IPS-18a (cell line): ENCODE results near the gene ERMP1.
"Not testable (repeated sequence)": the region's sequence is repeated elsewhere in the genome, so short reads cannot be mapped to it uniquely, and the experiment has no call there.

Experiments
- H3K27ac ChIP-seq: one replicate; pipeline ENCODE4 v1.5.1; 2013; ENCODE audit warnings: low read length
- H3K27me3 ChIP-seq: one replicate; pipeline ENCODE4 v1.6.1; 2013; ENCODE audit warnings: mild to moderate bottlenecking, low read length; ENCODE audit not compliant: control insufficient read depth, insufficient read depth
- H3K36me3 ChIP-seq: one replicate; pipeline ENCODE4 v1.6.1; 2013; ENCODE audit warnings: low read depth, low read length; ENCODE audit not compliant: control insufficient read depth
- H3K4me1 ChIP-seq: one replicate; pipeline ENCODE4 v1.6.1; 2013; ENCODE audit warnings: low read depth, low read length; ENCODE audit not compliant: control insufficient read depth
- H3K4me3 ChIP-seq: one replicate; pipeline ENCODE4 v1.5.1; 2013; ENCODE audit warnings: low read length
- H3K9ac ChIP-seq: one replicate; pipeline ENCODE4 v1.6.1; 2013; ENCODE audit warnings: mild to moderate bottlenecking, low read length, moderate library complexity
- H3K9me3 ChIP-seq: one replicate; pipeline ENCODE4 v1.6.1; 2013; ENCODE audit warnings: low read depth, low read length; ENCODE audit not compliant: control insufficient read depth

The ERMP1 gene

DNA sequence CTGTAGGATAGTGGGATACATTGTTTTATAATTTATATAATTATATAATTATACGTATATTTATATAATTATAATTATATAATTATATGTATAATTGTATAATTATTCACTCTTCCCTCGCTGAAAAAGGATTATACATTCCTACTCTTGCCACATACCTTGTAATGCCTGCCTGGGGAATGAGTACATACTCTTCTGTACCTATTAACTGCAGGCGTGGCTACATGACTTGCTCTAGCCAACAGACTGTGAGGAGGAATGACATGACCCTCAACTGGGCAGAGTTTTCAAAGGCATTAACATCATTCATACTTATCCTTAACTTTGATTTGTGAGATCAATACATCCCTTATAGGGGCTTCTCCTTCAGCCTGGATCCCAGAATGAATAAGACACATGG is 19.1 kb downstream of the ERMP1 start:
- Histone ChIP-seq H3K9me3 (no peaks in the 10 kb centered on the region), H3K36me3 (peaks cover 11% of the 10 kb centered on the region), H3K4me3 (no peak overlapping the region), H3K27me3 (no peaks in the 10 kb centered on the region), H3K27ac (no peak overlapping the region), H3K4me1 (no peaks in the 10 kb centered on the region), H3K9ac (no peak overlapping the region)

DNA sequence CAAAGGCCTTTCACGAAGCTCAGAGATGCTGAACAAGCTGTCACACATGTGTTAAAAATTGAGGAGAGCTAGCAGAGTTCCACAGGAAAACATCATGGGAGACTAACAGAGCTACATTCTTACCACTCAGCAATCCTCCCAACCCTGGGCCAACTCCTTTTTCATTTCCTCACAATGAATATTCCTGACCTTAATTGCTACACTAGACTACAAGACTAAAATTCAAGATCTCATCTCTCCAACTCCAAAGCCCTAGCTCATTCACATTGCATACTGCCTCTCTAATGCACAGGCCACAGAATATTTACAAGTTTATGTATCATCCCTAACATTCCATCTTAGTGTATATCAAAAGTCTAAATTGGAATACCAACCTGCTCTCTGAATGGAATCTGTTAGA is 21.2 kb downstream of the ERMP1 start:
- Histone ChIP-seq H3K4me3 (no peak overlapping the region), H3K4me1 (no peaks in the 10 kb centered on the region), H3K9ac (no peak overlapping the region), H3K36me3 (peaks cover 11% of the 10 kb centered on the region), H3K9me3 (no peaks in the 10 kb centered on the region), H3K27ac (no peak overlapping the region), H3K27me3 (no peaks in the 10 kb centered on the region)

DNA sequence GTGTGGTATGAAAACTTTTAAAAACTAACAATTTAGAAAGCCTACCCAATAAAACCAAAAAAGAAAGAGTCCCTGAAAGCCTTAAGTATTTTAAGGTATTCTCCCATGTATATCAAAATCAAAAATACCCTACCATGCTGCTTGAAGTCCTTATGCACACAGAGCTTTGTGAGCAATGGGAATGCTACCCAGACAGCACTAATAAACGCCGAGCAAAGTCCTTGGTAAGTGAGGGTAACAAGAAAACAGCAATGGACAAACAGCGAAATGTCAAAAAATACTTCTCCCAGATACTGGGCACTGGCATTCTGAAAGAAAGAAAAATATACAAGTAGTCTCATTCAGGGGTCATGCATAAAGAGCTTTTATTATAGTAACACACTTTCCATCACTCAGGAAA is 27.4 kb downstream of the ERMP1 start:
- Histone ChIP-seq H3K9ac (no peak overlapping the region), H3K4me3 (no peak overlapping the region), H3K36me3 (peaks cover 12% of the 10 kb centered on the region), H3K27ac (no peak overlapping the region), H3K27me3 (no peaks in the 10 kb centered on the region), H3K4me1 (no peaks in the 10 kb centered on the region), H3K9me3 (no peaks in the 10 kb centered on the region)

DNA sequence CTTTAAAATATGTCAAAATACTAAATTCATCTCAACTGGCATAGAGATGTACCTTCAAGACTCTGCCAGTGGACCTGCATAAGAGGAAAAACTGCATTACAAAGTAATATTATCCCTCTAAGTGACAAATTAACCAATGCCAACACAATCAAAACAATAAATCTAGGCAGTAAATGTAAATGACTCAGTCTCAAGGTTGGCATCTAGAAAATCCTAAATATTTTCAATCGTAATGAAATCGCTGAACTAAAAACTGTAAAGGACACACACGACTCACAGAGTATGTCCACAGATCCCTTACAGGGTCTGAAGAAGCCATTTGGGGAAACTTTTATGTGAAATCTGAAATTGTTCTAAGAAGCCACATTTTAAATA is 31.2 kb downstream of the ERMP1 start:
- no peaks in the 10 kb centered on the region for H3K4me1 ChIP-seq
- H3K36me3 ChIP-seq, result peaks cover 5% of the 10 kb centered on the region
- H3K27ac ChIP-seq, result no peak overlapping the region
- no peak overlapping the region for H3K4me3 ChIP-seq
- no peaks in the 10 kb centered on the region for H3K9me3 ChIP-seq
- no peak overlapping the region for H3K9ac ChIP-seq
- no peaks in the 10 kb centered on the region for H3K27me3 ChIP-seq

DNA sequence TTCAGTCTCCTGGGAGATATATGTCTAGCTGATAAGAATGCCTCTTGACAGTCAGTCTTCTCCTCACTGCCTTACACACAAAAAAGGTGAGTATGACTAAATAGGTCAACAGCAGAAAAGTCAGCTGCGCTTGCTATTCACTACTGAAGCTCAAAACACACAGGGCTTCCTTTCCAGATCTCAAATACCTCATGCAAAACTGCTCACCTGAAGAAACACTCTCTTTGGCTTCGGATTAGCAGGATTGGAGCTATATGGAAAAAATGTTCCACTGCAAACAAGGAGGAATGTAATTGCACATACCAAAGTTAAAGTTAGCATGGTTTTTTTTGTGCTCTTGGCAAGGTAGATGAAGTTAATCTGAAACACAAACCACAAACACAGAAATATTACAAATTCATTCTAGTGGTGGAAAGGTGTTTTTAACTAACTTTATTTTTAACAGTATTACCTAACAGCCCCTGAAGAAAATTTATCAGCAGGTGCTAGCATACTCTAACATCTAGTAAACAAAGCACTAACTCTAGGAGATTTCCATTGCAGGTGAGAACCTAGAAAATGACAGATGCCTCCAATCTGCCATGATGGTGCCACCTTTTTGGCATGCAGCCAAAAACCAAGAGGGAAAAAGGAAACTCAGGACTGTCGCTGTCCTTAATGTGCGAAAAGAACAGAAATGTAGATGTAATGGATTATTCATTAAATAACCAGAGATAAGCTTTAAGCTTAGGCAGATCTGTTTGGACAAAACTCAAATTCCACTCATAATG is 31.8 kb downstream of the ERMP1 start:
- no peaks in the 10 kb centered on the region for H3K4me1 ChIP-seq
- H3K9me3 ChIP-seq, result no peaks in the 10 kb centered on the region
- H3K4me3 ChIP-seq, result no peak overlapping the region
- no peaks in the 10 kb centered on the region for H3K27me3 ChIP-seq
- H3K36me3 ChIP-seq, result peaks cover 5% of the 10 kb centered on the region
- no peak overlapping the region for H3K27ac ChIP-seq
- no peak overlapping the region for H3K9ac ChIP-seq

DNA sequence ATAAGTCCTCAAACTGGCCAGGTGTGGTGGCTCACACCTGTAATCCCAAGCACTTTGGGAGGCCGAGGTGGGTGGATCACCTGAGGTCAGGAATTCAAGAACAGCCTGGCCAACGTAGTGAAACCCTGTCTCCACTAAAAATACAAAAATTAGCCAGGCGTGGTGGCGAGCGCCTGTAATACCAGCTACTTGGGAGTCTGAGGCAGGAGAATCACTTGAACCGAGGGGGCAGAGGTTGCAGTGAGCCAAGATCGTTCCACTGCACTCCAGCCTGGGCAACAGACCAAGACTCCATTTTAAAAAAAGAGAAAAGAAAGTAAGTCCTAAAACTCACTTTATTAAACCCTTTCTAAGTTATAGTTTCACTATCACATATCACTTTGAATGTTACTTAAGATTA is 32.5 kb downstream of the ERMP1 start:
- H3K36me3 ChIP-seq, H3K27ac ChIP-seq, H3K9ac ChIP-seq, H3K27me3 ChIP-seq, H3K4me1 ChIP-seq, H3K9me3 ChIP-seq, H3K4me3 ChIP-seq: not testable (repeated sequence)

DNA sequence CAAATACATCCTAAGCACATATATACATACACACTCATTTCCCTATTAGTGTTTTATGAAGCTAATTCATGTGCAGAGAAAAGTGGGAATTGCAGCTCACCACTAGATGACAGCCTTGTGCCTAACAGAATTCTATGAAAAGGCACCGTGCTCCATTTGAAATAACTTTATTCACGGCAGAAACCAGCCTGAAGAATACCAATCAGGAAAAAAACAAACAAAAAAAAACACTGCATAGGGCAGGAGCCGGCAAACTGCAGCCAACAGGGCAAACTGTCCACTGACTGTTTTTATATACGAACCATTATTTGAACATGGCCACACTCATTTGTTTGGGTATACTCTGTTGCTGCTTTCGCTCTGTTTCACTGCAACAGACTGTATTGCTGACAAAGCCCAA is 33.6 kb downstream of the ERMP1 start:
- no peak overlapping the region for H3K9ac ChIP-seq
- H3K9me3 ChIP-seq, result no peaks in the 10 kb centered on the region
- no peaks in the 10 kb centered on the region for H3K27me3 ChIP-seq
- H3K27ac ChIP-seq, result no peak overlapping the region
- H3K36me3 ChIP-seq, result no peaks in the 10 kb centered on the region
- H3K4me1 ChIP-seq, result no peaks in the 10 kb centered on the region
- no peak overlapping the region for H3K4me3 ChIP-seq

DNA sequence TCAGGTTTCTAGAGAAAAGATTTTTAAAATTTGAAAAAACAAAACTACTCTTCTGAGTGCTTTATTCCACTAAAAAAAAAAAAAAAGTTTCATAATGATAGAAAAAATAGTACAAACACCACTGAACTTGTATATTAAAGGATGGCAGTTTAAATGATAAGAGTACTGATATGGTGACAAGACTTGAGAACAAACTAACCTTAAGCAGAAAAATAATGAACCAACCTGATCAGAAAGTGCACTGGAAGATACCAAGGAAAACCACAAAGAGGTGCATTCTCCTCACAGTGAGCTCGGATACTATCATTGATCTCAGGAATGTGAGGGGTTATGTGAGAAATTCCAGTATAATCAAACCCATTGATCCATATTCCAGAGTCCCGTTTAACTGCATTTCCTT is 34.3 kb downstream of the ERMP1 start:
- no peaks in the 10 kb centered on the region for H3K4me1 ChIP-seq
- no peak overlapping the region for H3K4me3 ChIP-seq
- H3K9ac ChIP-seq, result no peak overlapping the region
- H3K36me3 ChIP-seq, result no peaks in the 10 kb centered on the region
- H3K9me3 ChIP-seq, result no peaks in the 10 kb centered on the region
- H3K27me3 ChIP-seq, result no peaks in the 10 kb centered on the region
- no peak overlapping the region for H3K27ac ChIP-seq

DNA sequence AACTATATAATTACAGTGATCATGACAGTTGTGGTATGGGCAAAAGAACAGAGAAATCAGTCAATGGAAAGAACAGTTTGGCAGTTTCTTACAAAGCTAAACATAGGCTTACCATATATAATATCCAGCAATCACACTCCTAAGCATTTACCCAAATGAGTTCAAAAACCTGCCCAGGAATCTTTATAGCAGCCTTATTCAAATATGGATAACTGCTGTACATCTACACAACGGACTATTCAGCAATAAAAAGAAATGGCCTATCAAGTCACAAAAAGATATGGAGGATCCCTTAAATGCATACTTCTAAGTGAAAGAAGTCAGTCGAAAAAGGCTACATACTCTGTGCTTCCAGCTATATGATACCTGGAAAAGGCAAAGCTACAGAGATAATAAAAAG is 36.6 kb downstream of the ERMP1 start:
- Histone ChIP-seq H3K9me3 (no peaks in the 10 kb centered on the region), H3K4me3 (no peak overlapping the region), H3K9ac (no peak overlapping the region), H3K27ac (no peak overlapping the region), H3K27me3 (no peaks in the 10 kb centered on the region), H3K4me1 (no peaks in the 10 kb centered on the region), H3K36me3 (no peaks in the 10 kb centered on the region)

DNA sequence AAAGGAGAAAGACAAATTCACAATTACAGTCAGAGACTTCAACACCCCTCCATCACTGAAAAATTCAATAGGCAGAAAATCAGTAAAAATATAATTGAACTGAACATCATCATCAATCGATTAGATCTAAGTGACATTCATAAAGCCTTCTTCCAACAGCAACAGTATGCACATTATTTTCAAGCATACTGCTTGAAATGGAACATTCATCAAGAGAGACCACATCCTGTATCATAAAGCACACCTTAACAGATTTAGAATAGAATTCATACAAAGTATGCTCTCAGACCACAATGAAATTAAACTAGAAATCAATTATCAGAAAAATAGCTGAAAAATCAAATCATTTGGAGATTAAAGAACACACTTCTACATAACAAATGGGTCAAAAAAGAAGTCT is 39.1 kb downstream of the ERMP1 start:
- H3K9me3 ChIP-seq, result no peaks in the 10 kb centered on the region
- no peaks in the 10 kb centered on the region for H3K27me3 ChIP-seq
- no peaks in the 10 kb centered on the region for H3K36me3 ChIP-seq
- no peak overlapping the region for H3K9ac ChIP-seq
- H3K27ac ChIP-seq, result no peak overlapping the region
- no peaks in the 10 kb centered on the region for H3K4me1 ChIP-seq
- no peak overlapping the region for H3K4me3 ChIP-seq

DNA sequence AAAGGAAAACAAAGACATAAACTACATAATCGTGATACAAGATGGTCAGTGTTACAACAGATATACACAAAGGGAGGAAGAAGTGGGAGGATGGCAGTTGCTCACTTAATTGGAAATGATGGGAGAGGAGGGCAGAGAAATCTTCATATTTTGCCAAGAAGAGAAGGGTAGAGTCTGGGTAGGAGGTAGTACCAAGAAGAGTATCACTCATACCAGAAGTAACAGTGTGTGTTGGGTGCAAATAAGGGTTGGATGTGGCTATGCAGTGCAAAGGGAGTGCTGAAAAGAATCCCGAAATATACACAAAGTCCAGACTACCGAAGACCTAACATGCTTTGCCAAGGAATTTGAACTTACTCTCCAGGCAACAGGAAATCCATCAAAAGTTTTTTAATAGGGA is 41.0 kb downstream of the ERMP1 start:
- Histone ChIP-seq H3K4me3 (no peak overlapping the region), H3K36me3 (peaks cover 5% of the 10 kb centered on the region), H3K4me1 (no peaks in the 10 kb centered on the region), H3K27ac (no peak overlapping the region), H3K9me3 (no peaks in the 10 kb centered on the region), H3K27me3 (no peaks in the 10 kb centered on the region), H3K9ac (no peak overlapping the region)

DNA sequence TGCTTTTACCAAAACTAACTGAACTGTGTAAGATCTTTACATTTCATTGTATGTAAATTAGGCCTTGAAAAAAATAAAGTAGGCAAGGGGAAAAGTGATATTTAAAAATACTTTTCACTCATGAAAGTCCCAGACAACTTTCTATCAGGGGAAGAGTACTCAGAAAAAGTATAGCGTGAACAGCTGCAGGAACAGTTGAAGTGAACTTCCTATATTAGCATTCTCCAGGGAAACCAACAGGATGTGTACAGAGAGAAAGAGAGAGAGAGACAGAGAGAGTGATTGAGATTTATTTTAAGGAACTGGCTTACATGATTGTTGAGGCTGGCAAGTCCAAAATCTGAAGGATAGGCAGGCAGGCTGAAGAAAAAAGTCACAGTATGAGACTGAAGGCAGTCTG is 42.0 kb downstream of the ERMP1 start:
- H3K9me3 ChIP-seq, result no peaks in the 10 kb centered on the region
- no peak overlapping the region for H3K27ac ChIP-seq
- H3K9ac ChIP-seq, result no peak overlapping the region
- H3K36me3 ChIP-seq, result peaks cover 9% of the 10 kb centered on the region
- no peak overlapping the region for H3K4me3 ChIP-seq
- H3K27me3 ChIP-seq, result no peaks in the 10 kb centered on the region
- H3K4me1 ChIP-seq, result no peaks in the 10 kb centered on the region
